HL-60/S4 treated with phorbol 12-myristate 13-acetate at 8.2 ng/mL for 4 days and 3 days (cell line): Measurements from ENCODE around the gene DNAH11.
"Not testable (repeated sequence)": the region's sequence is repeated elsewhere in the genome, so short reads cannot be mapped to it uniquely, and the experiment has no call there.

Experiments used
- in situ Hi-C: fragments of 300-500 bp; cut with MboI; formaldehyde crosslinking; loops from 2 replicates; pipeline ENCODE4 v1.15.0; 2022; ENCODE audit warnings: low sequenced_read_pairs

Gene DNAH11

DNA sequence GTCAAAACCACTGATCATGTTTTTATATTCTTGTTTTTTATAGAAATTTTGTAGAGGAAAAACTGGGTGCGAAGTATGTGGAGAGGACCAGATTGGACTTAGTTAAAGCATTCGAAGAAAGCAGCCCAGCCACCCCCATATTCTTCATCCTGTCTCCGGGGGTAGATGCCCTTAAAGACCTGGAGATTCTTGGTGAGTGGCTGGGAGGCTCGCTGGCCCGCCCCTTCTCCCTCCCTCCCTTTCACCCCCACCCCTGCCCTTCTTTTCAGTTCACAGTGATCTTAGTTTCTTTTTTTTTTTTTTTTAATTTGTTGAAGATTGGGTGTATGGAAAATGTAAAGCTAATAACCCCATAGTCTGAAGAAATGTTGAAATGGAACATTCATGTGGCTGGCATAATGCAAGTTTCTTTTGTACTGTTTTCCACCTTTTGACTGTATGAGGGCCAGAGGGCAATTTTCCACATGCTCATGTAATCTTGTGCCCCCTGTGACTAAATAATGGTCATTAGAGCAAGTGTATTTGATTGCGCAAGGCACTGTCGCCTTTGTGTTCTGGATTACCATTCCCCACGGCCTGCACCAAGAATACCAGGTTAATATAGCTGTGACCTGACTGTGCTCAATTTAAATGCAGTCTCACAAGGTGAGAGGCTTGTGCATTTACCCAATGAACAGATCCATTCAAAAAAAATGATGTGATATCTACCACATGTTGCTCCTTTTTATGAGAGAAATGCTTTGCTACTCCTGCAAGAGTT is 325.2 kb downstream of the DNAH11 start:
- in situ Hi-C loops = no loop called here

- in situ Hi-C loops = no loop called here
Observed at GRCh38 chr7:21868576-21868850, 325.7 kb downstream of the DNAH11 start.

DNA sequence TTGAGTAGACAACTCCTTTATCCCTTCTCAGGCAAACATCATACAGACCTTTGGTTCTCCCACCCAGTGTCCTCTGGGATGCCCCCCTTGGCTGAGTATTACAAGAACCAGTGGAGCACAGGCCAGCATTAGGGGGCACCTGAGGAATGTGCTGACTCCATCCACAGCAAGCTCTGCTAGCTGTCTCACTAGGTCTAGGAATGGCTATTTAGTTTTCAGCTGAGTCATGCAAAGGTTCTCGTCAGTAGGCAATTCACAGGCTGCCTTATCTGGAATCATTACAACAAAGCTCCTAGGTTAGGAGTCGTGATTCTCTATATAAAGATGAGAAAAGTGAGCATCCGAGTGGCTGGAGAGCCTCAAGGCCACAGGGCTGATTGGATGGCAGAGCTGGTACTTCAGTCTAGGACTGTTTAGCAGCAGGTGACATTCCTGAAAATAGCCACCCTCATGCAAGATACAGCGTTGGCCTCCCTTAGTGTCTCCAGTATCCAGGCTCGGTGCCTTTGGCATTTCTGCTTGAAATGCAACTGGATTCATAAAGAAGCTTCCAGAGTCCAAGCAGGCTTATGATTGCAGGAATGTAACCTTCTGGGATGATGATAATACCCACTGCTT is 327.1 kb downstream of the DNAH11 start:
- in situ Hi-C loops = no loop called here

DNA sequence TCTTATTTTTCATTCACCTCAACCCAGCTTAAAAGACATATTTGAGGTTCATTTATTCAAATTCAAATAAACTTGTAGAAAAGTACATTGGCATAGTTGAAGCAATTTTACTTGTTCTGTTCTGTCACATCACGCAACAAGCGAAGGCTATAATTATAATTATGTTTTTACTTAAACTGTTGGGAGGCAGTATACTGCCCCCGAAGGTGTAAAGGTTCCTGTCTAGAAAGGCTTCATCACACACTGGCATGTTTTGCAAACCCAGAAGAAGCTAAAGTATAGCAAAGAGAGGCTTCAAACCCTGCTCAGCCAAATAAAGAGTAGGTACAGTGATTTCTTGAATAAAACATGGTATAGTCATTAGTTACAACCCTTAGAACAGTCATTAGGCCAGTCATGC is 340.2 kb downstream of the DNAH11 start:
- in situ Hi-C loops = no loop called here

GRCh38 chr7:21883501-21883900 is 340.7 kb downstream of the DNAH11 start:
- in situ Hi-C loops = not testable (repeated sequence)

DNA sequence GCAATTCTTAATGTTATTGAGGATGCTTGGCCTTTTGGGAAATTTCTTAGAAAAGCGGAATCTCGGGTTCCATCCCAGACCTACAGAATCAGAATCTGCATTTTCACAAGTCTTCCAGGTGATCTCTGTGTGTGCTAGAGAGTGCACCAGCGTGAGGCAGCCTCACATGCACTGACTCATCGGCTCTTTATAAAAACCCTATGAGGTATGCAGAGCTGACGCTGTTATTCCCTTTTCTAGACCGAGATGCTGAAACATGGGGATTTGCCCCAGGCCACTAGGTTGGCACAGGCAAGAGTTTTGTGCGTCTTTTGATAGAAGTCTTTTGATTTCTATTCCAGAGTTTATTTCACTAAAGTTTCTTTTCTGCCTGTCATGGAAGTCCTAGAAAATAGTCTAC is 341.7 kb downstream of the DNAH11 start:
- in situ Hi-C loops = no loop called here

DNA sequence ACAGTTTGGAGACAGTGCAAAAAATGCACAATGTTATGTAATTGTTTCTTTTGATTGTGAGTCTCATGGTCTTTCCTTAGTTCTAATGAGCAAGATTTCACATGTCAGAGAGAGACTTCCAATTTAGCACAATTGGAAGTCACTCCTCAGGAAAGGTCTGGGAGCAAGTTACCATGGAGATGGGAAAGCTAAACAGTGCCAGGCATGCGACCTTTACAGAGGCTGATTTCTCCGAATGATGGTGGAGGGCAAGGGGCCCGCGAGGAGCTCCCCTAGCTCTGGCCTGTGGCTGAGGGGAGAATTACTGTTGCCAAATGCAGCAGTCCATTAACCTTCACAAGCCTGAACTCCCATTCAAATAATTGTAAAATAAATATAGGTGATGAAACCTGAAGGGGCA is 343.6 kb downstream of the DNAH11 start:
- in situ Hi-C loops = no loop called here

GRCh38 chr7:21887353-21887752 is 344.5 kb downstream of the DNAH11 start:
- in situ Hi-C loops = no loop called here

DNA sequence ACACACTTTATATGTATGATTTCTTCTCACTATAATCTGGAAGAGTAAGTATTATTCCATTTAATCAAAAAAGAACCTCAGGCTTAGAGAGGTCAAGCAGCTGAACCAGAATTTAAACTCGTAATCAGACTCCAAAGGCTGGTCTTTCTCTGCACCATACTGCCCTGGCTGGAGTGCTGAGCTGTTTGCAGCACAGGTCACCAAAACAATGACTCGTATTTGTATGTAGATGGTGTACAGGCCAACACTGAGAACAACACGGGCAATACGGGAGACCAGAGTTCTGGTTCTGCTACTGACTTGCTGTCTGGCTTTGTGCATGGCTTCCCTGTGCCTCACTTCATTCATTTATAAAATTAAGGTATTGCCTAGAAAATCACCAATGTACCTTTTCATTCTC is 344.9 kb downstream of the DNAH11 start:
- in situ Hi-C loops = no loop called here

DNA sequence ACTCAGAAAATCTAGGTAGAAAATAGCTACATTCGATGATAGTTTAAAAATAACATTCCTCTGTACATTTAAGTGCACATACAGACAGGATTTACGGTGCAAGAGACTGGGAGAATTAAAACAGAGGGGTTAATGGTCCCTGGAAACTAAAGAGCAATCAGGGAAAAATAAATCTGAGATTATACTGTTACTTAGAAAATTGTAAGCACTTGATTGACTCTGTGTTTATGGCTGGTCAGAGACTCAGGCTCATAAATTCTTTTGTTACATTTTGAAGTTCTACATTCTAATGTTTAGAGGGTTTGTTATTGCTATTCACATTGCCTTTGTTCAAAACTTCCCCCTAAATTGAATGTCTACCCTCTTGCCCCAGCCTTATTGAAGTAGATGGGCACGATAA is 348.5 kb downstream of the DNAH11 start:
- in situ Hi-C loops = no loop called here

DNA sequence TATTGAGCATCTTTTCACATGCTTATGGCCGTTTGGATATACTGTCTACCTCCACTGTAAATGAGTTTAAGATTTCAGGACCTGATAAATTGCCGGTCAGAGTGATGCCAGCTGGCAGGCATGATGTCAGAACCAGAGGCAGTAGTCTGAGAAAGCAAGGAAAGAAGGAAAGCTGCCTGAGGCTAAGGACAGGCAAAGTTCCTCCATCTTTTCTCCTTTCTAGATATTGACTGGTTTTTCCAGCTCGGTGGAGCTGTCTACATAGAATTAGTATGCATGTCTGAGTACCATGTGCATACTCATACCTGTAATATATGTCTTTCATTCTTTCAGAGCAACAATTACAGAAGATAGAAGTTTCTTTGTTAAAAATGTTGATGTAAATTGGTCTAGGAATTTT is 350.6 kb downstream of the DNAH11 start:
- in situ Hi-C loops = no loop called here

- in situ Hi-C loops = no loop called here
Observed at GRCh38 chr7:21898265-21898930, 355.6 kb downstream of the DNAH11 start.

GRCh38 chr7:21902240-21902639 is 359.4 kb downstream of the DNAH11 start:
- in situ Hi-C loops = no loop called here

GRCh38 chr7:21903020-21903786 is 360.4 kb downstream of the DNAH11 start:
- in situ Hi-C loops = no loop called here

GRCh38 chr7:21908746-21909145 is 365.9 kb downstream of the DNAH11 start:
- in situ Hi-C loops = no loop called here

GRCh38 chr7:21910253-21910652 is 367.4 kb downstream of the DNAH11 start:
- in situ Hi-C loops = no loop called here

GRCh38 chr7:21911341-21911875 is 368.6 kb downstream of the DNAH11 start:
- in situ Hi-C loops = no loop called here

GRCh38 chr7:21912305-21912704 is 369.5 kb downstream of the DNAH11 start:
- in situ Hi-C loops = no loop called here

- in situ Hi-C loops = no loop called here
Observed at GRCh38 chr7:21912931-21913780, 370.3 kb downstream of the DNAH11 start.

- in situ Hi-C loops = no loop called here
Observed at GRCh38 chr7:21914671-21915070, 371.8 kb downstream of the DNAH11 start.
